GM12872 (cell line): ENCODE measurements around the gene SPOCK3.

ENCODE experiments used
- TF ChIP-seq, protein P1 (sequence below): IDR thresholded peaks from 3 replicates; pipeline ENCODE4 v1.5.1; 2011; ENCODE audit warnings: low read depth, mild to moderate bottlenecking, low read length, moderate library complexity; ENCODE audit not compliant: insufficient read depth

SPOCK3 gene

GRCh38 chr4:166991006-166991561, 243.2 kb downstream of the SPOCK3 start:
- TF ChIP-seq, protein P1, sequence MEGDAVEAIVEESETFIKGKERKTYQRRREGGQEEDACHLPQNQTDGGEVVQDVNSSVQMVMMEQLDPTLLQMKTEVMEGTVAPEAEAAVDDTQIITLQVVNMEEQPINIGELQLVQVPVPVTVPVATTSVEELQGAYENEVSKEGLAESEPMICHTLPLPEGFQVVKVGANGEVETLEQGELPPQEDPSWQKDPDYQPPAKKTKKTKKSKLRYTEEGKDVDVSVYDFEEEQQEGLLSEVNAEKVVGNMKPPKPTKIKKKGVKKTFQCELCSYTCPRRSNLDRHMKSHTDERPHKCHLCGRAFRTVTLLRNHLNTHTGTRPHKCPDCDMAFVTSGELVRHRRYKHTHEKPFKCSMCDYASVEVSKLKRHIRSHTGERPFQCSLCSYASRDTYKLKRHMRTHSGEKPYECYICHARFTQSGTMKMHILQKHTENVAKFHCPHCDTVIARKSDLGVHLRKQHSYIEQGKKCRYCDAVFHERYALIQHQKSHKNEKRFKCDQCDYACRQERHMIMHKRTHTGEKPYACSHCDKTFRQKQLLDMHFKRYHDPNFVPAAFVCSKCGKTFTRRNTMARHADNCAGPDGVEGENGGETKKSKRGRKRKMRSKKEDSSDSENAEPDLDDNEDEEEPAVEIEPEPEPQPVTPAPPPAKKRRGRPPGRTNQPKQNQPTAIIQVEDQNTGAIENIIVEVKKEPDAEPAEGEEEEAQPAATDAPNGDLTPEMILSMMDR: no peak

GRCh38 chr4:166989886-166990285, 244.4 kb downstream of the SPOCK3 start:
- TF ChIP-seq, protein P1: no peak

GRCh38 chr4:166987026-166987425, 247.3 kb downstream of the SPOCK3 start:
- TF ChIP-seq, protein P1: no peak

GRCh38 chr4:166981847-166982246, 252.4 kb downstream of the SPOCK3 start:
- TF ChIP-seq, protein P1: peak; percentile 15; the same call in 1 of the 3 replicates

DNA sequence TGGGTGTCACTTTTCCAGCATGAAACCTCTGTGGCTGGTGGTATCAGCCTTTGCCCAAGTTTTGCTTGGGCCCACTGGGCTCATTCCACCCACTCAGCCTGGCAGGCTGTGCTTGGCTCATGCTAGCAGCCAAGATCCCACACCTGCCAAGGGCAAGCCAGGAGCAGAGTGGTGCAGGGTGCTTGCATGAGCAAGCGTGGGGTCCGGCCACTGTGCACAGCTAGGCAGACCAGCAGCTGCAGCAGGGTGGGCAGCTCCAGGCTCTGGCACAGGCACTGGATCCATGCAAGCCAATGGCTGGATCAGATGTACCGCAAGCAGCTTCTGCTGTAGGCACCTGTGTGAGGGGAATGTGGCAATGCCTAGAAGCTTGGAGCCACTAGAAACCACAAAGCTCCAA, 253.9 kb downstream of the SPOCK3 start:
- TF ChIP-seq, protein P1: no peak

GRCh38 chr4:166977596-166977995, 256.7 kb downstream of the SPOCK3 start:
- TF ChIP-seq, protein P1: no peak

GRCh38 chr4:166972071-166972470, 262.2 kb downstream of the SPOCK3 start:
- TF ChIP-seq, protein P1: no peak
